Kidney (tissue), 14 donors: ENCODE measurements around the gene TMEM164. TPM values are rescaled to one million over a fixed set of nuclear protein-coding genes. Genes with fewer than 3 reads are reported as not detected.

Source experiments
- DNase-seq, 5 donors: peaks; one replicate each; pipeline ENCODE4 v3.0.0-alpha.2; 2013 to 2020
- FAIRE-seq: peaks from 2 replicates; lab custom pipeline; 2012; peaks lifted over from hg19 to GRCh38; lab: Jason Lieb, UNC
- H3K27ac ChIP-seq, 2 donors: one replicate each; pipeline ENCODE4 v1.7.0; 2013; ENCODE audit warnings: low read depth in 2 of 2, low read length in 2 of 2, inconsistent platforms in 1 of 2
- H3K27me3 ChIP-seq: one replicate; pipeline ENCODE4 v1.7.1; 2013; ENCODE audit warnings: low read length, inconsistent platforms; ENCODE audit not compliant: control insufficient read depth, insufficient read depth
- H3K36me3 ChIP-seq, 3 donors: one replicate each; pipeline versions ENCODE4 v1.7.0 to v1.7.1; 2013; ENCODE audit warnings: low read length in 3 of 3, control low read depth in 1 of 3, inconsistent platforms in 1 of 3; ENCODE audit not compliant: insufficient read depth in 3 of 3, control insufficient read depth in 2 of 3
- H3K4me1 ChIP-seq, 3 donors: one replicate each; pipeline versions ENCODE4 v1.7.0 to v1.7.1; 2013; ENCODE audit warnings: low read length in 3 of 3, inconsistent platforms in 1 of 3, low read depth in 1 of 3; ENCODE audit not compliant: control insufficient read depth in 2 of 3, insufficient read depth in 2 of 3
- H3K4me3 ChIP-seq, 3 donors: one replicate each; pipeline versions ENCODE4 v1.7.0 to v1.8.1; 2013; ENCODE audit warnings: low read length in 3 of 3, control low read depth in 1 of 3, inconsistent platforms in 1 of 3
- H3K9ac ChIP-seq, 3 donors: one replicate each; pipeline versions ENCODE4 v1.7.0 to v1.7.1; 2013; ENCODE audit warnings: low read length in 3 of 3, control low read depth in 1 of 3, inconsistent platforms in 1 of 3
- H3K9me3 ChIP-seq, 3 donors: one replicate each; pipeline versions ENCODE4 v1.7.0 to v1.7.1; 2013; ENCODE audit warnings: low read length in 3 of 3, control low read depth in 1 of 3, inconsistent platforms in 1 of 3; ENCODE audit not compliant: control insufficient read depth in 2 of 3, insufficient read depth in 1 of 3
- intact Hi-C: fragments of 100-400 bp; cut with DNase I; formaldehyde crosslinking; loops from one replicate; pipeline ENCODE4 v1.11.1; 2022
- polyA plus RNA-seq: library from polyadenylated mRNA; stranded (reverse); fragments of 350-450 nt; fragmentation: Illumina TruSeq; extraction: RNeasy Lipid Tissue Mini Kit (QIAGEN cat#74804); gene quantifications from one replicate; pipeline ENCODE4 v1.2.3, GENCODE V29; 2014; ENCODE audit warnings: low read depth, low replicate concordance; ENCODE audit not compliant: insufficient read depth
- total RNA-seq: library from RNA; stranded (reverse); fragmentation: NEBNext Ultra II Directional; extraction: Animal tissue kit (Norgen Biotek cat#: 25700); gene quantifications from one replicate; pipeline ENCODE4 v1.2.1, GENCODE V29; 2021
- TF ChIP-seq, protein P1 (sequence below): IDR thresholded peaks from 3 replicates; pipeline ENCODE4 v1.5.1; 2012; ENCODE audit warnings: mild to moderate bottlenecking, moderate library complexity, borderline replicate concordance; ENCODE audit not compliant: insufficient read depth; ENCODE audit errors: extremely low read depth
- donor health status: control.
- donor health status: control.
- donor health status: control.
- donor health status: control.
- donor health status: control.
- donor health status: DM: yes; HTN: yes; CAD: no.
- donor health status: Normal renal cell carcinoma (clear cell type).

TMEM164 gene
- total and polyA plus RNA-seq, 2 donors from 2014 or later = 16.9 to 36.0 TPM

DNA sequence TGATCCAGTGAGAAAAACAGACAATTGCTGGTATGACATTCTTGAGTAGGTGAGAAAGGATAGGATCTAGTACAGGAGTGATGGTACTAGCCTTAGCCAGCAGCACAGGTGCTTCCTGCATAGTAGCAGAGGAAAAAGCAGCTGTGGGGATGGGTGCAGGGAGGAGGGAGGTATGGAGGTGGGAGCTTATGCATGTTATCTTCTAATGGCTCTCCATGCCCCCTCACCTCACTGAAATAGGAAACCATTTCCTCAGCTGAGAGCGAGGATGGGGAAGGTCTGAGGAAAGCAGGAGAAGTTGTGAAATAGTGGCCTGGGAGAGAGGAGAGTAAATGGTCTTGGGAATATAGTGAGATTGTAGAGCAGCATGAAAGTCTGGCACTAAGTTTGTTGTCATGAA, 136.3 kb downstream of the TMEM164 start:
- FAIRE-seq (no peak), DNase-seq (no peak)
- H3K4me1 ChIP-seq = no peaks in the 10 kb centered on the region
- TF ChIP-seq, protein P1, sequence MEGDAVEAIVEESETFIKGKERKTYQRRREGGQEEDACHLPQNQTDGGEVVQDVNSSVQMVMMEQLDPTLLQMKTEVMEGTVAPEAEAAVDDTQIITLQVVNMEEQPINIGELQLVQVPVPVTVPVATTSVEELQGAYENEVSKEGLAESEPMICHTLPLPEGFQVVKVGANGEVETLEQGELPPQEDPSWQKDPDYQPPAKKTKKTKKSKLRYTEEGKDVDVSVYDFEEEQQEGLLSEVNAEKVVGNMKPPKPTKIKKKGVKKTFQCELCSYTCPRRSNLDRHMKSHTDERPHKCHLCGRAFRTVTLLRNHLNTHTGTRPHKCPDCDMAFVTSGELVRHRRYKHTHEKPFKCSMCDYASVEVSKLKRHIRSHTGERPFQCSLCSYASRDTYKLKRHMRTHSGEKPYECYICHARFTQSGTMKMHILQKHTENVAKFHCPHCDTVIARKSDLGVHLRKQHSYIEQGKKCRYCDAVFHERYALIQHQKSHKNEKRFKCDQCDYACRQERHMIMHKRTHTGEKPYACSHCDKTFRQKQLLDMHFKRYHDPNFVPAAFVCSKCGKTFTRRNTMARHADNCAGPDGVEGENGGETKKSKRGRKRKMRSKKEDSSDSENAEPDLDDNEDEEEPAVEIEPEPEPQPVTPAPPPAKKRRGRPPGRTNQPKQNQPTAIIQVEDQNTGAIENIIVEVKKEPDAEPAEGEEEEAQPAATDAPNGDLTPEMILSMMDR = no peak
- H3K9me3 ChIP-seq = no peaks in the 10 kb centered on the region
- H3K27me3 ChIP-seq = no peaks in the 10 kb centered on the region
- H3K36me3 ChIP-seq = no peaks in the 10 kb centered on the region
- no peak overlapping the region for H3K4me3 ChIP-seq
- H3K27ac ChIP-seq = no peak overlapping the region
- intact Hi-C loops = no loop called here
- no peak overlapping the region for H3K9ac ChIP-seq

DNA sequence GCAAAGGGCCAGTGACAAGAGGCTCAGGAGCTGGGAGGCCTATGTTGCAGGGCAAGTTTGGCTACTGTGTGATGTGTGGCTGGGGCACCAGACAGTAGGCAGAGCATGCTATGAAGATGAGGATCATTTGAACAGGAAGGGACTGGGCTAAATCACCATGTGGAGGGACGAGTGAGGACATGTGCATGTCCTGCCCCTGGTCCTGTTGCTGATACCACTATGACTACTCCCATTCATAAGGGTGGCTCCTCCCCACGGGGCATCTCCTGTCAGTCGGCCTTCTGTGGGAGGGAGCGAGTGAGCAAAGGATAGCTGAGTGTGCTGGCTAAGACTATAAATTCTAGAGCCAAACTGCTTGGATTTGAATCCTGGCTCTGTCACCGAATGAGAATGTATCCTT, 139.2 kb downstream of the TMEM164 start:
- Histone ChIP-seq H3K4me1 (no peaks in the 10 kb centered on the region), H3K27ac (no peak overlapping the region), H3K9ac (no peak overlapping the region), H3K9me3 (no peaks in the 10 kb centered on the region), H3K36me3 (no peaks in the 10 kb centered on the region), H3K4me3 (no peak overlapping the region), H3K27me3 (no peaks in the 10 kb centered on the region)
- intact Hi-C loops = loop anchor here (10.0 kb wide), 1 partner anchor 227 kb away; no protein-coding TSS in a partner anchor
- DNase-seq = no peak
- FAIRE-seq = no peak
- TF ChIP-seq, protein P1 = no peak

DNA sequence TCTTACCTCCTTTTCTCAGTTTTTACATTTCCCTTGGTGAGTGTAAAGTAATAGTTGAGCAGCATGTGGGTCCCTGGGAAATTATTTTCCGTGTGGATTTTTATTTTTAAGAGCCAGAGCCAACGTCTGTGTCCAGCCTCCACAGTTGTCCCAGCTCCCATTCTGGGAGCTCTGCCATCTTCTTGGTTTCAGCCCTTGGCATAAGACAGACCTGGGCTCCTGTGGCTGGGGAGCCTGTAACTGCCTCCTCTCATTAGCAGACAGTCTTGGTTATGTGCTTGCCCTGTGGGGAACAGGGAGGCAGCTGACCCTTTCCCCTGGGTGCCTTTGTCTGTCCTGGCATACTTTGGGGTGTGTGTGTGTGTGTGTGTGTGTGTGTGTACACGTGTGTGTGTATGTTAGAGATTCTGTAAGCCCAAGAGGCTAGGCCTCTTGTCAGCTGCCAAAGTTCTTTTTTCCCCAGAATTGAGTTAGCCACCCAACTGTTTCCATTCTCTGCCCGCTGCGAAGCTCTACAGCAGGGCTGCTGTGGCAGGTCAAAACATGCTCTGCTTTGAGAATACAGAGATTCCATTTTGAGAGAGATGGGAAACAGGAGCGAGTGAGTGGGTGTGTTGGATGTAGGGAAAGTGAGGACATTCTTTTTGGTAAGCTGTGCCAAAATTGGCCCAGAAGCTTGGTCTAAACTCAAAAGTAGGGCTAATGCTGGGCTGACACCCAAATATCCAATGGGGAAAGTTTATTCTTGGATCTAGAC, 140.7 kb downstream of the TMEM164 start:
- intact Hi-C loops = loop anchor here (10.0 kb wide), 1 partner anchor 229 kb away; no protein-coding TSS in a partner anchor
- H3K9ac ChIP-seq = no peak overlapping the region
- TF ChIP-seq, protein P1 = no peak
- no peak for DNase-seq
- no peak overlapping the region for H3K4me3 ChIP-seq
- H3K27ac ChIP-seq = no peak overlapping the region
- no peaks in the 10 kb centered on the region for H3K36me3 ChIP-seq
- no peaks in the 10 kb centered on the region for H3K27me3 ChIP-seq
- H3K4me1 ChIP-seq = no peaks in the 10 kb centered on the region
- no peak for FAIRE-seq
- no peaks in the 10 kb centered on the region for H3K9me3 ChIP-seq
